MM.1S (cell line): Measurements from ENCODE around the gene MAP3K12.
A peak's percentile ranks its signal among the peaks of the same experiment; 100 is the strongest.

Experiments
- DNase-seq: peaks from one replicate; pipeline ENCODE4 v3.0.0-alpha.2; 2015
- H2AFZ ChIP-seq: fragments of 300-600 bp; sonication (generic); 2 replicates; pipeline ENCODE4 v1.6.0; 2016; ENCODE audit warnings: antibody characterized with exemption, low read length
- H3F3A ChIP-seq: fragments of 300-600 bp; sonication (generic); 2 replicates; pipeline ENCODE4 v1.6.1; 2016; ENCODE audit warnings: mild to moderate bottlenecking, antibody characterized with exemption, low read length, moderate library complexity, mixed read lengths; ENCODE audit not compliant: insufficient read depth
- H3K27ac ChIP-seq: fragments of 300-600 bp; sonication (generic); 2 replicates; pipeline ENCODE4 v1.5.1; 2016; ENCODE audit warnings: mild to moderate bottlenecking, low read length
- H3K27me3 ChIP-seq: fragments of 300-600 bp; sonication (generic); replicated peaks from 2 replicates; pipeline ENCODE4 v1.6.0; 2016; ENCODE audit warnings: low read length; ENCODE audit not compliant: insufficient read depth
- H3K36me3 ChIP-seq: fragments of 300-600 bp; sonication (generic); replicated peaks from 2 replicates; pipeline ENCODE4 v1.6.1; 2016; ENCODE audit warnings: mild to moderate bottlenecking, low read length, mixed read lengths; ENCODE audit not compliant: insufficient read depth
- H3K4me1 ChIP-seq: fragments of 300-600 bp; sonication (generic); 2 replicates; pipeline ENCODE4 v1.6.1; 2016; ENCODE audit warnings: low read length, mixed read lengths
- H3K4me2 ChIP-seq: fragments of 300-600 bp; sonication (generic); 2 replicates; pipeline ENCODE4 v1.6.0; 2016; ENCODE audit warnings: low read depth, low read length
- H3K4me3 ChIP-seq: fragments of 300-600 bp; sonication (generic); 2 replicates; pipeline ENCODE4 v1.5.1; 2016; ENCODE audit warnings: low read length, mixed read lengths
- H3K79me2 ChIP-seq: fragments of 300-600 bp; sonication (generic); 2 replicates; pipeline ENCODE4 v1.6.1; 2016; ENCODE audit warnings: mixed run types, low read length, mixed read lengths
- H3K9ac ChIP-seq: fragments of 300-600 bp; sonication (generic); 2 replicates; pipeline ENCODE4 v1.6.1; 2016; ENCODE audit warnings: low read length, mixed read lengths
- H3K9me2 ChIP-seq: fragments of 300-600 bp; sonication (generic); replicated peaks from 2 replicates; pipeline ENCODE4 v1.6.1; 2016; ENCODE audit warnings: mild to moderate bottlenecking, low read length, mixed read lengths; ENCODE audit not compliant: insufficient read depth
- H3K9me3 ChIP-seq: fragments of 300-600 bp; sonication (generic); replicated peaks from 2 replicates; pipeline ENCODE4 v1.6.1; 2016; ENCODE audit warnings: mild to moderate bottlenecking, low read length, mixed read lengths; ENCODE audit not compliant: insufficient read depth
- H4K20me1 ChIP-seq: fragments of 300-600 bp; sonication (generic); 2 replicates; pipeline ENCODE4 v1.6.1; 2016; ENCODE audit warnings: mild to moderate bottlenecking, low read length, moderate library complexity, mixed read lengths; ENCODE audit not compliant: insufficient read depth
- CTCF ChIP-seq: fragments of 300-600 bp; sonication (generic); IDR thresholded peaks from 2 replicates; pipeline ENCODE4 v1.5.1; 2016; ENCODE audit warnings: antibody characterized with exemption, low read length, mixed read lengths
- EZH2 ChIP-seq: fragments of 300-600 bp; sonication (generic); optimal IDR thresholded peaks from 2 replicates; pipeline ENCODE3; 2017; ENCODE audit warnings: low read depth, mild to moderate bottlenecking, antibody characterized with exemption, low read length, mixed read lengths
- EZH2phosphoT487 ChIP-seq: fragments of 300-600 bp; sonication (generic); IDR thresholded peaks from 2 replicates; pipeline ENCODE4 v1.6.1; 2018; ENCODE audit warnings: antibody characterized with exemption, low read length

The MAP3K12 gene

DNA sequence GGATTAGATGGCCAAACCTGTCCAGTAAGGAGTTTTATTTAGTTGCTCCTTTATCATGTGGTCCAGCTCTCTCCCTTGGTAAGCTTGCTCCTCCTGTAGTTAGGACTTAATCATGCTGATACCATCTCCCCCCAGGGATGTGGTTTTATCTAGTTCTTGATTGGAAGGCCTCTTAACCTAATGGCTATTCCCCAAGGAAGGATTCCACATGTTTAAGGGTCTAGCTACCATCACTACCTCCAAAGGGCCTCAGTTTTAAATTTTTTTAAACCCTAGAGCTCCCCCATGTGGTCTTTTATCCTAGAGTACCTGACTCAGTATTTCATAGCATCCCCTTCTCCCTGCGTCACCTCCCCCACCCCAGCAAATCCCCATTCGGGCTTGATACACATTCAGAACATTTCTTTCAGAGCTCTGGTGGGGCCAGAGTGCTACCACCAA lies 22.5 kb downstream of the MAP3K12 start:
- Histone ChIP-seq H3K27me3 (no peaks in the 10 kb centered on the region), H3K9ac (peak overlapping the region; percentile 76; the same call in 1 of the 2 replicates), H3K4me1 (peaks cover 84% of the 10 kb centered on the region), H4K20me1 (peaks cover 3% of the 10 kb centered on the region; the same call in 1 of the 2 replicates), H3K4me3 (no peak overlapping the region), H2AFZ (no peak overlapping the region), H3K79me2 (peaks cover 94% of the 10 kb centered on the region), H3K27ac (peak overlapping the region; percentile 97; the same call in 1 of the 2 replicates), H3K9me3 (no peaks in the 10 kb centered on the region), H3K36me3 (peaks cover 24% of the 10 kb centered on the region; the same call in 1 of the 2 replicates), H3F3A (peaks cover 94% of the 10 kb centered on the region), H3K4me2 (peak overlapping the region; percentile 85; the same call in 1 of the 2 replicates), H3K9me2 (no peaks in the 10 kb centered on the region)
- DNase-seq: peak; percentile 50
- TF ChIP-seq EZH2phosphoT487: no peak
- TF ChIP-seq CTCF: peak; percentile 57
- no peak for TF ChIP-seq EZH2

DNA sequence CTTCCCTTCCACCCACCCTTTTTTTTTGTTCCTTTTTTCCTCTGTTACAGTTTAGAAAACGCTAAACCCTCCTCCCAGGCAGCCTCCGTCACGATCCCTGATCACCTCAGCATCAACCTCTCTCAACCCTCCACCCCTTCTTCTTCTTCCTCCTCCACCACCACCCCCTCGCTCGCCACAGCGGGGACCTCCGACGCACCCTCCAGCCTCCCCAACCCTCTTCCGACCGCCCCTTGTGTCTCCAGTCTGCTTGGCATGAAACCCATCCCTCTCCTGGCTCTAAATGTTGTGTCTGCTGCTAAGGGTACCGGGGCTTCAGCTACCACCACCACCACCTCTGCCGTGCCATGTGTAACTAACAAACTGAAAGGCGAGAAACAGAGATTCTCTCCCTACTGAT lies 24.4 kb downstream of the MAP3K12 start:
- H3K27ac ChIP-seq: peak overlapping the region; percentile 97
- peaks cover 16% of the 10 kb centered on the region; the same call in 1 of the 2 replicates for H3K36me3 ChIP-seq
- TF ChIP-seq EZH2: no peak
- TF ChIP-seq CTCF: no peak
- no peak for TF ChIP-seq EZH2phosphoT487
- H4K20me1 ChIP-seq: no peaks in the 10 kb centered on the region; the same call in 1 of the 2 replicates
- H3K4me2 ChIP-seq: peak overlapping the region; percentile 85
- H3K27me3 ChIP-seq: no peaks in the 10 kb centered on the region
- DNase-seq: no peak
- H3K4me1 ChIP-seq: peaks cover 86% of the 10 kb centered on the region
- peak overlapping the region; percentile 49 for H3K4me3 ChIP-seq
- H3K79me2 ChIP-seq: peaks cover 95% of the 10 kb centered on the region
- H3K9me2 ChIP-seq: no peaks in the 10 kb centered on the region
- no peak overlapping the region for H2AFZ ChIP-seq
- H3K9ac ChIP-seq: peak overlapping the region; percentile 76
- H3F3A ChIP-seq: peaks cover 90% of the 10 kb centered on the region
- H3K9me3 ChIP-seq: no peaks in the 10 kb centered on the region

GRCh38 chr12:53474077-53474476 lies 25.2 kb downstream of the MAP3K12 start:
- no peaks in the 10 kb centered on the region for H3K9me3 ChIP-seq
- peaks cover 90% of the 10 kb centered on the region for H3F3A ChIP-seq
- peaks cover 90% of the 10 kb centered on the region for H3K79me2 ChIP-seq
- H3K9me2 ChIP-seq: no peaks in the 10 kb centered on the region
- H3K4me2 ChIP-seq: peak overlapping the region; percentile 85
- peaks cover 9% of the 10 kb centered on the region; the same call in 1 of the 2 replicates for H3K36me3 ChIP-seq
- H3K4me3 ChIP-seq: peak overlapping the region; percentile 49
- H3K27me3 ChIP-seq: no peaks in the 10 kb centered on the region
- peaks cover 85% of the 10 kb centered on the region for H3K4me1 ChIP-seq
- H3K27ac ChIP-seq: peak overlapping the region; percentile 97
- H3K9ac ChIP-seq: peak overlapping the region; percentile 76
- H2AFZ ChIP-seq: no peak overlapping the region
- TF ChIP-seq EZH2phosphoT487: no peak
- TF ChIP-seq EZH2: no peak
- no peak for TF ChIP-seq CTCF
- DNase-seq: peak; percentile 28
- H4K20me1 ChIP-seq: no peaks in the 10 kb centered on the region
